Smooth muscle cell (in vitro differentiated cells): ENCODE data around the gene SLC13A1. TPM values are rescaled to one million over a fixed set of nuclear protein-coding genes. Genes with fewer than 3 reads are reported as not detected.
A peak's percentile ranks its signal among the peaks of the same experiment; 100 is the strongest.

Experiments
- DNase-seq: peaks from one replicate; lab custom pipeline; 2025; ENCODE audit not compliant: unreplicated experiment; lab: John Stamatoyannopoulos, UW
- H2AFZ ChIP-seq: fragments of 200-600 bp; sonication (generic); 2 replicates; pipeline ENCODE4 v1.6.0; 2016; ENCODE audit warnings: antibody characterized with exemption, low read depth, mild to moderate bottlenecking
- H3F3A ChIP-seq: fragments of 200-600 bp; sonication (generic); 2 replicates; pipeline ENCODE4 v1.6.0; 2017; ENCODE audit warnings: antibody characterized with exemption, low read depth
- H3K27ac ChIP-seq: fragments of 200-600 bp; sonication (generic); 2 replicates; pipeline ENCODE4 v1.5.1; 2016; ENCODE audit warnings: low read depth, mild to moderate bottlenecking
- H3K27me3 ChIP-seq: fragments of 200-600 bp; sonication (generic); 2 replicates; pipeline ENCODE4 v1.6.1; 2016; ENCODE audit warnings: low read depth, mild to moderate bottlenecking
- H3K36me3 ChIP-seq: fragments of 200-600 bp; sonication (generic); 2 replicates; pipeline ENCODE4 v1.5.1; 2016; ENCODE audit warnings: low read depth
- H3K4me1 ChIP-seq: fragments of 200-600 bp; sonication (generic); 2 replicates; pipeline ENCODE4 v1.5.1; 2016; ENCODE audit warnings: low read depth
- H3K4me2 ChIP-seq: fragments of 200-600 bp; sonication (generic); 2 replicates; pipeline ENCODE4 v1.6.0; 2016; ENCODE audit warnings: mild to moderate bottlenecking
- H3K4me3 ChIP-seq: fragments of 200-600 bp; sonication (generic); 2 replicates; pipeline ENCODE4 v1.5.1; 2016; ENCODE audit warnings: mild to moderate bottlenecking
- H3K79me2 ChIP-seq: fragments of 200-600 bp; sonication (generic); 2 replicates; pipeline ENCODE4 v1.6.0; 2016; ENCODE audit warnings: low read depth, mild to moderate bottlenecking
- H3K9ac ChIP-seq: fragments of 200-600 bp; sonication (generic); 2 replicates; pipeline ENCODE4 v1.6.0; 2016; ENCODE audit warnings: low read depth
- H3K9me3 ChIP-seq: fragments of 200-600 bp; sonication (generic); replicated peaks from 2 replicates; pipeline ENCODE4 v1.5.1; 2016; ENCODE audit warnings: low read depth
- H4K20me1 ChIP-seq: fragments of 200-600 bp; sonication (generic); 2 replicates; pipeline ENCODE4 v1.6.0; 2016; ENCODE audit warnings: low read depth
- CTCF ChIP-seq: fragments of 200-600 bp; sonication (generic); IDR thresholded peaks from 2 replicates; pipeline ENCODE4 v1.5.1; 2017; ENCODE audit warnings: borderline replicate concordance, mild to moderate bottlenecking, antibody characterized with exemption; ENCODE audit not compliant: insufficient read depth, poor library complexity, severe bottlenecking
- WGBS: methylation state at CpG from one replicate; pipeline ENCODE4 v1.1.7; 2016; ENCODE audit warnings: low lambda C conversion rate; 5-methylcytosine and 5-hydroxymethylcytosine counted together
- polyA plus RNA-seq: library from polyadenylated mRNA; unstranded; fragments of >200 nt; fragmentation: Nextera tagmentation; extraction: Ambion mirVana; gene quantifications from 2 replicates; pipeline ENCODE4 v1.2.1, GENCODE V29; 2016
- total RNA-seq: library from RNA; depleted of rRNA; stranded (reverse); fragments of >200 nt; gene quantifications from 2 replicates; pipeline ENCODE4 v1.2.3, GENCODE V29; 2014

SLC13A1 gene
- total and polyA plus RNA-seq, 2 experiments from 2014 or later, result not detected

GRCh38 chr7:123184271-123184670 lies 15.5 kb downstream of the SLC13A1 start:
- H3K9ac ChIP-seq, result no peak overlapping the region
- H2AFZ ChIP-seq, result no peak overlapping the region
- no peaks in the 10 kb centered on the region for H4K20me1 ChIP-seq
- no peak overlapping the region for H3K4me3 ChIP-seq
- no peaks in the 10 kb centered on the region for H3K79me2 ChIP-seq
- no peak for TF ChIP-seq CTCF
- H3K27me3 ChIP-seq, result no peaks in the 10 kb centered on the region
- H3K4me2 ChIP-seq, result no peak overlapping the region
- no peaks in the 10 kb centered on the region for H3K4me1 ChIP-seq
- no peaks in the 10 kb centered on the region for H3K36me3 ChIP-seq
- no peaks in the 10 kb centered on the region for H3K9me3 ChIP-seq
- no peak for DNase-seq
- H3K27ac ChIP-seq, result peak overlapping the region; percentile 17
- no peaks in the 10 kb centered on the region for H3F3A ChIP-seq

- Histone ChIP-seq H3K4me1 (no peaks in the 10 kb centered on the region), H3F3A (no peaks in the 10 kb centered on the region), H2AFZ (no peak overlapping the region), H3K9me3 (no peaks in the 10 kb centered on the region), H3K79me2 (no peaks in the 10 kb centered on the region), H3K36me3 (no peaks in the 10 kb centered on the region), H3K4me2 (no peak overlapping the region), H3K9ac (no peak overlapping the region), H3K27ac (peak overlapping the region; percentile 17), H3K4me3 (no peak overlapping the region), H3K27me3 (no peaks in the 10 kb centered on the region), H4K20me1 (no peaks in the 10 kb centered on the region)
- 75% methylated on average over 2 of the region's 2 CpGs for WGBS
- no peak for DNase-seq
- TF ChIP-seq CTCF, result no peak
Observed at GRCh38 chr7:123183431-123183830, 16.3 kb downstream of the SLC13A1 start.

GRCh38 chr7:123177442-123177841 lies 22.3 kb downstream of the SLC13A1 start:
- Histone ChIP-seq H3K27ac (no peak overlapping the region), H2AFZ (no peak overlapping the region), H3K9ac (no peak overlapping the region), H4K20me1 (no peaks in the 10 kb centered on the region), H3F3A (no peaks in the 10 kb centered on the region), H3K4me3 (no peak overlapping the region), H3K79me2 (no peaks in the 10 kb centered on the region), H3K4me1 (no peaks in the 10 kb centered on the region), H3K36me3 (no peaks in the 10 kb centered on the region), H3K4me2 (no peak overlapping the region), H3K9me3 (no peaks in the 10 kb centered on the region), H3K27me3 (no peaks in the 10 kb centered on the region)
- no peak for DNase-seq
- no peak for TF ChIP-seq CTCF

GRCh38 chr7:123170333-123171246 lies 29.2 kb downstream of the SLC13A1 start:
- Histone ChIP-seq H4K20me1 (no peaks in the 10 kb centered on the region), H3K36me3 (no peaks in the 10 kb centered on the region), H3K4me1 (no peaks in the 10 kb centered on the region), H3K4me2 (no peak overlapping the region), H3F3A (no peaks in the 10 kb centered on the region), H3K4me3 (no peak overlapping the region), H3K27me3 (no peaks in the 10 kb centered on the region), H3K27ac (no peak overlapping the region), H3K79me2 (no peaks in the 10 kb centered on the region), H2AFZ (no peak overlapping the region), H3K9ac (no peak overlapping the region), H3K9me3 (no peaks in the 10 kb centered on the region)
- DNase-seq, result no peak
- 91% methylated on average over 15 of the region's 15 CpGs for WGBS
- TF ChIP-seq CTCF, result no peak
